ENCODE data around the gene AQP6. TPM values are rescaled to one million over a fixed set of nuclear protein-coding genes. Genes with fewer than 3 reads are reported as not detected.
"Not testable (repeated sequence)": the region's sequence is repeated elsewhere in the genome, so short reads cannot be mapped to it uniquely, and the experiment has no call there.

Gene AQP6
- total and polyA plus RNA-seq, 10 of the 15 experiments (the other 5 are each of a cell fraction or from before 2014, with no cell fraction given), result not detected

- FAIRE-seq (no peak), DNase-seq (ENCODE audit: low read depth, low spot score) (no peak), ATAC-seq (no peak)
- H3K4me1 ChIP-seq (ENCODE audit: control insufficient read depth, insufficient read depth, low read length), result no peaks in the 10 kb centered on the region
- H4K20me1 ChIP-seq (ENCODE audit: control insufficient read depth, insufficient read depth), result no peaks in the 10 kb centered on the region
- BruUV-seq (replicated peaks), result no TSS peak
- H2AFZ ChIP-seq (ENCODE audit: control insufficient read depth, low read depth, low read length), result no peak overlapping the region
- H3K36me3 ChIP-seq (ENCODE audit: control insufficient read depth in 2 of 2, insufficient read depth in 2 of 2, low read length in 1 of 2), result peaks cover 5 to 31% of the 10 kb centered on the region in 2 experiments
- ChIA-PET SMC1A (ENCODE audit: uncharacterized antibody, unreplicated experiment) (no interaction called here), POLR2A (interaction anchor here (1.1 kb wide), 1 partner anchor 16 kb away, joined by 3 read pairs; no protein-coding TSS in a partner anchor), RAD21 (ENCODE audit: unreplicated experiment) (no interaction called here), CTCF (no interaction called here)
- no peak overlapping the region for H3K9ac ChIP-seq (ENCODE audit: control insufficient read depth, insufficient read depth, low read length)
- no peak for TF ChIP-seq RELA (IDR thresholded peaks at IDR 0.05; ENCODE audit: borderline replicate concordance, partially characterized antibody)
- TF ChIP-seq STAT1 (conservative IDR thresholded peaks at IDR 0.05), result no peak
- no peak for TF ChIP-seq ZZZ3 (IDR thresholded peaks at IDR 0.05; ENCODE audit: control insufficient read depth, insufficient read length, low read depth)
- TF ChIP-seq ZBED1 (IDR thresholded peaks at IDR 0.05; ENCODE audit: borderline replicate concordance), result no peak
- TF ChIP-seq SIX5 (IDR thresholded peaks at IDR 0.05; ENCODE audit: low read depth, low read length, severe bottlenecking), result no peak
- no peak for TF ChIP-seq GABPA (IDR thresholded peaks at IDR 0.05; ENCODE audit: low read depth)
- no peak for TF ChIP-seq YY1 (IDR thresholded peaks at IDR 0.05; ENCODE audit: low read depth, low read length)
- TF ChIP-seq CHD4 (IDR thresholded peaks at IDR 0.05), result no peak
- TF ChIP-seq MTA2 (IDR thresholded peaks at IDR 0.05; ENCODE audit: low read depth), result no peak
- TF ChIP-seq IRF4 (IDR thresholded peaks at IDR 0.05; ENCODE audit: low read depth, low read length), result no peak
- no peak for TF ChIP-seq ZNF274 (IDR thresholded peaks at IDR 0.05; ENCODE audit: insufficient read depth, insufficient read length)
- no peak for TF ChIP-seq KDM1A (IDR thresholded peaks at IDR 0.05; ENCODE audit: borderline replicate concordance)
- TF ChIP-seq NKRF (conservative IDR thresholded peaks at IDR 0.05), result no peak
- no peak for TF ChIP-seq TAF1 (IDR thresholded peaks at IDR 0.05; ENCODE audit: borderline replicate concordance, low read depth, low read length)
- in situ Hi-C loops (cut with MboI), result no loop called here
- no peak overlapping the region for H3K4me3 ChIP-seq
- 93% methylated on average over 4 of the region's 4 CpGs for WGBS (ENCODE audit: insufficient coverage, insufficient replicate concordance, low lambda C conversion rate, missing lambda C conversion rate)
- intact Hi-C loops (cut with micrococcal nuclease; ENCODE audit: unreplicated experiment), result loop anchor here (1.0 kb wide), 1 partner anchor 13 kb away; no protein-coding TSS in a partner anchor
- no peaks in the 10 kb centered on the region for H3K9me3 ChIP-seq (replicated peaks; ENCODE audit: control insufficient read depth, insufficient read depth, low read length)
- H3K79me2 ChIP-seq (ENCODE audit: control insufficient read depth, insufficient read depth, low read length), result no peaks in the 10 kb centered on the region
- H3K27ac ChIP-seq (ENCODE audit: control insufficient read depth, insufficient read depth), result no peak overlapping the region
- H3K4me2 ChIP-seq (ENCODE audit: control insufficient read depth, insufficient read depth), result no peak overlapping the region
- no peaks in the 10 kb centered on the region for H3K27me3 ChIP-seq (replicated peaks in 1 of 2; ENCODE audit: control insufficient read depth in 2 of 2, insufficient read depth in 2 of 2, low read length in 1 of 2)
Measured at GRCh38 chr12:49987625-49988303, 15.0 kb downstream of the AQP6 start.

GRCh38 chr12:49989400-49989799 is 16.7 kb downstream of the AQP6 start:
- FAIRE-seq; H2AFZ ChIP-seq (ENCODE audit: control insufficient read depth, low read depth, low read length); H3K27ac ChIP-seq (ENCODE audit: control insufficient read depth, insufficient read depth); RAD21 ChIA-PET (ENCODE audit: unreplicated experiment); H3K27me3 ChIP-seq (replicated peaks in 1 of 2; ENCODE audit: control insufficient read depth in 2 of 2, insufficient read depth in 2 of 2, low read length in 1 of 2); in situ Hi-C loops (cut with MboI); H3K79me2 ChIP-seq (ENCODE audit: control insufficient read depth, insufficient read depth, low read length); ATAC-seq; H4K20me1 ChIP-seq (ENCODE audit: control insufficient read depth, insufficient read depth); H3K4me3 ChIP-seq; POLR2A ChIA-PET; intact Hi-C loops (cut with micrococcal nuclease; ENCODE audit: unreplicated experiment); H3K4me1 ChIP-seq (ENCODE audit: control insufficient read depth, insufficient read depth, low read length); H3K4me2 ChIP-seq (ENCODE audit: control insufficient read depth, insufficient read depth); DNase-seq (ENCODE audit: low read depth, low spot score); H3K9ac ChIP-seq (ENCODE audit: control insufficient read depth, insufficient read depth, low read length); H3K9me3 ChIP-seq (replicated peaks; ENCODE audit: control insufficient read depth, insufficient read depth, low read length): not testable (repeated sequence)
- ChIA-PET SMC1A (ENCODE audit: uncharacterized antibody, unreplicated experiment) (interaction anchor here (1.3 kb wide), 1 partner anchor 36 kb away, joined by 3 read pairs; no protein-coding TSS in a partner anchor), CTCF (interaction anchor here (1.7 to 1.8 kb wide), 2 partner anchors 8 to 14 kb away, joined by 4 to 5 read pairs; no protein-coding TSS in a partner anchor)
- TSS peak; percentile 74 for BruUV-seq (replicated peaks)
- H3K36me3 ChIP-seq (ENCODE audit: control insufficient read depth in 2 of 2, insufficient read depth in 2 of 2, low read length in 1 of 2), result peaks cover 5 to 38% of the 10 kb centered on the region in 2 experiments
- 97% methylated on average over 2 of the region's 2 CpGs for WGBS (ENCODE audit: insufficient coverage, insufficient replicate concordance, low lambda C conversion rate, missing lambda C conversion rate)
